T-cell (primary cell): ENCODE data around the gene MCF2. TPM values are rescaled to one million over a fixed set of nuclear protein-coding genes. Genes with fewer than 3 reads are reported as not detected.

Experiments
- ATAC-seq, 4 experiments: fragments of 200-7000 bp in 3 of 4; fragments of 150-1000 bp in 1 of 4; cut with Tn5 transposase; replicated peaks in 1 of 4; 1 replicate in 3 of 4; 2 replicates in 1 of 4; pipeline ENCODE4 v1.10.0; 2021; ENCODE audit warnings: moderate library complexity in 3 of 4, mild to moderate bottlenecking in 2 of 4, moderate number of reproducible peaks in 1 of 4
- CTCF ChIA-PET, 2 donors: fragments of 300-600 bp; sonication (Branson Sonifier 250); formaldehyde crosslinking; loops; one replicate each; lab custom pipeline; 2022; ENCODE audit warnings: antibody characterized with exemption in 2 of 2; lab: Charles Lee
- POLR2A ChIA-PET, 2 donors: fragments of 300-600 bp; sonication (Branson Sonifier 250); formaldehyde crosslinking; loops; one replicate each; lab custom pipeline; 2022; ENCODE audit warnings: antibody characterized with exemption in 2 of 2; lab: Charles Lee
- DNase-seq, 35 experiments: peaks; one replicate each; pipeline versions ENCODE4 v3.0.0 to v3.0.0-alpha.2; 2013 to 2023
- H3K27ac ChIP-seq: one replicate; pipeline ENCODE4 v1.5.1; 2013; ENCODE audit warnings: low read length
- H3K27me3 ChIP-seq, 2 experiments: replicated peaks in 1 of 2; 1 replicate in 1 of 2; 2 replicates in 1 of 2; pipeline versions ENCODE4 v1.6.1 to v1.7.0; 2013; ENCODE audit warnings: low read length in 1 of 2, mixed read lengths in 1 of 2; ENCODE audit not compliant: control insufficient read depth in 2 of 2, insufficient read depth in 2 of 2; ENCODE audit errors: extremely low read depth in 1 of 2
- H3K36me3 ChIP-seq, 2 donors: 1 replicate in 1 of 2; 2 replicates in 1 of 2; pipeline versions ENCODE4 v1.6.1 to v1.7.0; 2013; ENCODE audit warnings: low read length in 1 of 2; ENCODE audit not compliant: control insufficient read depth in 2 of 2, insufficient read depth in 1 of 2; ENCODE audit errors: extremely low read depth in 1 of 2
- H3K4me1 ChIP-seq, 2 experiments: 1 replicate in 1 of 2; 2 replicates in 1 of 2; pipeline versions ENCODE4 v1.6.1 to v1.7.0; 2013; ENCODE audit warnings: low read length in 2 of 2, mixed read lengths in 1 of 2; ENCODE audit not compliant: insufficient read depth in 2 of 2, control insufficient read depth in 1 of 2; ENCODE audit errors: extremely low read depth in 1 of 2
- H3K4me3 ChIP-seq, 2 donors: 1 replicate in 1 of 2; 2 replicates in 1 of 2; pipeline versions ENCODE4 v1.5.1 to v1.7.0; 2013; ENCODE audit warnings: mild to moderate bottlenecking in 2 of 2, low read length in 1 of 2, moderate library complexity in 1 of 2; ENCODE audit not compliant: control insufficient read depth in 1 of 2; ENCODE audit errors: extremely low read depth in 1 of 2
- H3K9me3 ChIP-seq: 2 replicates; pipeline ENCODE4 v1.7.0; 2013
- H3K27ac Mint-ChIP-seq, 2 donors: one replicate each; pipeline ENCODE4 v1.8.0; 2020 to 2021; ENCODE audit warnings: mild to moderate bottlenecking in 2 of 2, mixed read lengths in 2 of 2
- H3K27me3 Mint-ChIP-seq, 2 donors: one replicate each; pipeline ENCODE4 v1.8.0; 2021 to 2022; ENCODE audit warnings: mixed read lengths in 2 of 2
- H3K36me3 Mint-ChIP-seq: one replicate; pipeline ENCODE4 v1.8.0; 2021; ENCODE audit warnings: mixed read lengths
- H3K4me1 Mint-ChIP-seq, 3 donors: one replicate each; pipeline ENCODE4 v1.8.0; 2020 to 2022; ENCODE audit warnings: mixed read lengths in 3 of 3, mild to moderate bottlenecking in 1 of 3
- H3K4me3 Mint-ChIP-seq, 3 donors: one replicate each; pipeline ENCODE4 v1.8.0; 2020 to 2022; ENCODE audit warnings: mild to moderate bottlenecking in 3 of 3, mixed read lengths in 3 of 3, moderate library complexity in 3 of 3
- H3K9me3 Mint-ChIP-seq, 3 donors: one replicate each; pipeline ENCODE4 v1.8.0; 2020 to 2022; ENCODE audit warnings: mixed read lengths in 3 of 3
- WGBS: methylation state at CpG from one replicate; pipeline ENCODE4 v1.1.5; 2013; ENCODE audit warnings: missing lambda C conversion rate; ENCODE audit not compliant: insufficient coverage; 5-methylcytosine and 5-hydroxymethylcytosine counted together
- total RNA-seq, 35 experiments: library from RNA in 6 of 35; stranded (reverse) in 6 of 35; fragments of 120-200 nt in 1 of 35; gene quantifications; one replicate each; pipeline versions ENCODE4 v1.2.1 to v1.2.4 and lab custom pipeline; 2013 to 2026

The MCF2 gene
- total RNA-seq, 5 donors from 2014 or later (not counting 1 experiment from before 2014, with no cell fraction given) = 0.43 to 1.1 (median 0.82) TPM

GRCh38 chrX:139532834-139533233, 175.1 kb downstream of the MCF2 start:
- Histone ChIP-seq H3K27ac (no peak overlapping the region), H3K4me3 (no peak overlapping the region), H3K9me3 (no peaks in the 10 kb centered on the region), H3K36me3 (no peaks in the 10 kb centered on the region), H3K27me3 (no peaks in the 10 kb centered on the region), H3K4me1 (no peaks in the 10 kb centered on the region)
- ChIA-PET CTCF (no interaction called here), POLR2A (no interaction called here)
- Mint-ChIP-seq H3K27me3 (peaks cover 0 to 15% of the 10 kb centered on the region in 2 donors), H3K36me3 (no peaks in the 10 kb centered on the region), H3K27ac (no peak overlapping the region), H3K4me1 (no peaks in the 10 kb centered on the region), H3K9me3 (no peaks in the 10 kb centered on the region), H3K4me3 (no peak overlapping the region)
- 83% methylated on average over 3 of the region's 4 CpGs for WGBS
- DNase-seq (no peak), ATAC-seq (no peak)

Other genes with a start within 250 kb of the MCF2 start
- gene F9, start 177.4 kb downstream of the MCF2 start, total RNA-seq = under 1 TPM in 3 of 5 donors, not detected in 2; 0.10 to 0.25 (median 0.15) TPM
- gene ATP11C, start 224.9 kb upstream of the MCF2 start, total RNA-seq = 10 to 100 TPM; 18.4 to 27.1 (median 23.1) TPM